Measurements from ENCODE around the gene SYNGR1.

SYNGR1 gene

GRCh38 chr22:39431821-39432251 lies 82.0 kb downstream of the SYNGR1 start:
- DNase-seq: no peak

- DNase-seq: no peak
Measured at GRCh38 chr22:39432361-39432811, 82.6 kb downstream of the SYNGR1 start.

GRCh38 chr22:39433476-39434242 lies 83.9 kb downstream of the SYNGR1 start:
- DNase-seq: no peak

GRCh38 chr22:39434243-39434653 lies 84.5 kb downstream of the SYNGR1 start:
- no peak for DNase-seq

GRCh38 chr22:39434721-39435120 lies 84.9 kb downstream of the SYNGR1 start:
- no peak for DNase-seq

Data from MV-4-11 (cell line).